ENCODE data around the gene CCDC38. TPM values are rescaled to one million over a fixed set of nuclear protein-coding genes. Genes with fewer than 3 reads are reported as not detected.

The CCDC38 gene
- total RNA-seq, 1 donor from 2014 or later, result not detected

DNA sequence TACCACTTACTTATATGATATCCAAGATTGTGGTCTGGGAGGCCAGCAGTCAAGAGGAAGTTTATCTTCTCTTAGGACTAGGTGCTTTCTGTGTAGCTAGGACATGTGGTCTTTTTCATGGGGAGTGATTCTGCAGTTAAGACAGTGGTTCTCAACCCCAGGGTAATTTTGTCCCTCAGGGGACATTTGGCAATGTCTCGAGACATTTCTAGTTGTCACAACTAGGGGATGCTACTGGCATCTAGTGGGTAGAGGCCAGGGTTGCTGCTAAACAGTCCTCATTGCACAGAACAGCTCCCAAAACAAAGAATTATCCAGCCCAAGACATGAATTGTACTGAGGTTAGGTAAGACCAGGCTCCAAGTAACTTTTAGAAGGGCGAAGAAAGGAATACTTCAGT is 20.7 kb upstream of the CCDC38 start:
- TF ChIP-seq CTCF (IDR thresholded peaks at IDR 0.05), result peak; percentile 28
- no peak for DNase-seq (ENCODE audit: extremely low spot score, unreplicated experiment)
- H3K4me1 Mint-ChIP-seq (ENCODE audit: unreplicated experiment), result peaks cover 5% of the 10 kb centered on the region
- H3K27ac Mint-ChIP-seq (ENCODE audit: unreplicated experiment), result no peak overlapping the region
- peaks cover 19% of the 10 kb centered on the region for H3K27me3 Mint-ChIP-seq (ENCODE audit: unreplicated experiment)
- no peaks in the 10 kb centered on the region for H3K36me3 Mint-ChIP-seq (ENCODE audit: unreplicated experiment)
- H3K9me3 Mint-ChIP-seq (ENCODE audit: unreplicated experiment), result no peaks in the 10 kb centered on the region
- H3K4me3 Mint-ChIP-seq (ENCODE audit: unreplicated experiment), result no peak overlapping the region

DNA sequence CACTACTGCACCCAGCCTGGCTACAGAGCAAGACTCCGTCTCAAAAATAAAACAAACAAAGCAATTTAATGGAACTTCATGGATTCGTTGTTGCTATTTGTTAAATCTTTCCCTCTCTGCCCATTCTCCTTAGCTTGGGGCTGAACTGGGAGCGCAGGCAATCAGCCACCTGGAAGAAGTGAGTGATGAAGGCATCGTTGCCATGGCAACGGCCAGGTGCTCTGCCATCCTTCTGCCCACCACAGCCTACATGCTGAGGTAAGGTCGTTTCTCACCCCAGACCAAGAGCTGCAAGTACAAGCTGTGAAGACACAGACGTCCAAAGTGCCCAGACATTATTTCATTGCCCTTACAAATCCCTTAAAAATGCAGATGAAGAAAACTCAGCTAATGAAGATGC is 19.8 kb upstream of the CCDC38 start:
- H3K4me3 Mint-ChIP-seq (ENCODE audit: unreplicated experiment), result no peak overlapping the region
- no peak for TF ChIP-seq CTCF (IDR thresholded peaks at IDR 0.05)
- H3K36me3 Mint-ChIP-seq (ENCODE audit: unreplicated experiment), result no peaks in the 10 kb centered on the region
- DNase-seq (ENCODE audit: extremely low spot score, unreplicated experiment), result no peak
- peaks cover 21% of the 10 kb centered on the region for H3K27me3 Mint-ChIP-seq (ENCODE audit: unreplicated experiment)
- H3K4me1 Mint-ChIP-seq (ENCODE audit: unreplicated experiment), result peaks cover 5% of the 10 kb centered on the region
- no peak overlapping the region for H3K27ac Mint-ChIP-seq (ENCODE audit: unreplicated experiment)
- H3K9me3 Mint-ChIP-seq (ENCODE audit: unreplicated experiment), result no peaks in the 10 kb centered on the region

- DNase-seq (ENCODE audit: extremely low spot score, unreplicated experiment), result no peak
- H3K36me3 Mint-ChIP-seq (ENCODE audit: unreplicated experiment), result no peaks in the 10 kb centered on the region
- no peak overlapping the region for H3K27ac Mint-ChIP-seq (ENCODE audit: unreplicated experiment)
- no peaks in the 10 kb centered on the region for H3K4me1 Mint-ChIP-seq (ENCODE audit: unreplicated experiment)
- no peaks in the 10 kb centered on the region for H3K9me3 Mint-ChIP-seq (ENCODE audit: unreplicated experiment)
- TF ChIP-seq CTCF (IDR thresholded peaks at IDR 0.05), result no peak
- no peak overlapping the region for H3K4me3 Mint-ChIP-seq (ENCODE audit: unreplicated experiment)
- H3K27me3 Mint-ChIP-seq (ENCODE audit: unreplicated experiment), result peaks cover 28% of the 10 kb centered on the region
Measured at GRCh38 chr12:95960241-95960640, 17.8 kb upstream of the CCDC38 start.

GRCh38 chr12:95959107-95959506 is 16.7 kb upstream of the CCDC38 start:
- peaks cover 37% of the 10 kb centered on the region for H3K27me3 Mint-ChIP-seq (ENCODE audit: unreplicated experiment)
- DNase-seq (ENCODE audit: extremely low spot score, unreplicated experiment), result no peak
- peak; percentile 29 for TF ChIP-seq CTCF (IDR thresholded peaks at IDR 0.05)
- H3K4me3 Mint-ChIP-seq (ENCODE audit: unreplicated experiment), result no peak overlapping the region
- no peaks in the 10 kb centered on the region for H3K9me3 Mint-ChIP-seq (ENCODE audit: unreplicated experiment)
- H3K36me3 Mint-ChIP-seq (ENCODE audit: unreplicated experiment), result no peaks in the 10 kb centered on the region
- H3K4me1 Mint-ChIP-seq (ENCODE audit: unreplicated experiment), result no peaks in the 10 kb centered on the region
- no peak overlapping the region for H3K27ac Mint-ChIP-seq (ENCODE audit: unreplicated experiment)

GRCh38 chr12:95956557-95957145 is 14.2 kb upstream of the CCDC38 start:
- H3K36me3 Mint-ChIP-seq (ENCODE audit: unreplicated experiment), result no peaks in the 10 kb centered on the region
- H3K27me3 Mint-ChIP-seq (ENCODE audit: unreplicated experiment), result peaks cover 43% of the 10 kb centered on the region
- no peak for DNase-seq (ENCODE audit: extremely low spot score, unreplicated experiment)
- no peaks in the 10 kb centered on the region for H3K4me1 Mint-ChIP-seq (ENCODE audit: unreplicated experiment)
- no peak for TF ChIP-seq CTCF (IDR thresholded peaks at IDR 0.05)
- H3K4me3 Mint-ChIP-seq (ENCODE audit: unreplicated experiment), result no peak overlapping the region
- H3K9me3 Mint-ChIP-seq (ENCODE audit: unreplicated experiment), result peaks cover 4% of the 10 kb centered on the region
- H3K27ac Mint-ChIP-seq (ENCODE audit: unreplicated experiment), result no peak overlapping the region

Measured in osteocyte (in vitro differentiated cells).